Measurements from ENCODE around the gene IP6K2.

Gene IP6K2

DNA sequence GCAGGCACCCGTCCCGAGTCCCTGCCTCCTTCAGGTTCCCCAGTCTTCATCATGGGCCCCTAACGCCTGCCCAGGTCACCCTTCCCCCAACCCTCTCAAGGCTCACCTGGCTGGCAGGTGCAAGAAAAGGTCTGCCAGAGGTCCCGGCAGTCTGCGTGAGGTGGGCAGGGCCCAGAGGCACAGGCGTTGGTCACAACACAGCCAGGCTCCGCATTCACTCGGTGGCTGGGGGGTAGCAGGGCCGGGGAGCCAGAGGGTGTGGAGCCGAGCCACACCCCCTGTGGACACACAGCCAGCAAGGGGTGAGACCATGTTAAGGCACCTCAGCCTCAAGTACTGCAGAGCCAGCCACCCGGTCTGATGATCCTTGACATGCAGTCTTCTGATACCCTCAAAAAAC lies 65.2 kb downstream of the IP6K2 start:
- H3K4me3 ChIP-seq (replicated peaks; ENCODE audit: low read depth, low read length) = no peak overlapping the region
- TF ChIP-seq, protein P1, sequence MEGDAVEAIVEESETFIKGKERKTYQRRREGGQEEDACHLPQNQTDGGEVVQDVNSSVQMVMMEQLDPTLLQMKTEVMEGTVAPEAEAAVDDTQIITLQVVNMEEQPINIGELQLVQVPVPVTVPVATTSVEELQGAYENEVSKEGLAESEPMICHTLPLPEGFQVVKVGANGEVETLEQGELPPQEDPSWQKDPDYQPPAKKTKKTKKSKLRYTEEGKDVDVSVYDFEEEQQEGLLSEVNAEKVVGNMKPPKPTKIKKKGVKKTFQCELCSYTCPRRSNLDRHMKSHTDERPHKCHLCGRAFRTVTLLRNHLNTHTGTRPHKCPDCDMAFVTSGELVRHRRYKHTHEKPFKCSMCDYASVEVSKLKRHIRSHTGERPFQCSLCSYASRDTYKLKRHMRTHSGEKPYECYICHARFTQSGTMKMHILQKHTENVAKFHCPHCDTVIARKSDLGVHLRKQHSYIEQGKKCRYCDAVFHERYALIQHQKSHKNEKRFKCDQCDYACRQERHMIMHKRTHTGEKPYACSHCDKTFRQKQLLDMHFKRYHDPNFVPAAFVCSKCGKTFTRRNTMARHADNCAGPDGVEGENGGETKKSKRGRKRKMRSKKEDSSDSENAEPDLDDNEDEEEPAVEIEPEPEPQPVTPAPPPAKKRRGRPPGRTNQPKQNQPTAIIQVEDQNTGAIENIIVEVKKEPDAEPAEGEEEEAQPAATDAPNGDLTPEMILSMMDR (IDR thresholded peaks at IDR 0.05; ENCODE audit: low read depth, low read length, missing control alignments) = no peak
- no peak for DNase-seq (ENCODE audit: extremely low read depth, low read depth)

DNA sequence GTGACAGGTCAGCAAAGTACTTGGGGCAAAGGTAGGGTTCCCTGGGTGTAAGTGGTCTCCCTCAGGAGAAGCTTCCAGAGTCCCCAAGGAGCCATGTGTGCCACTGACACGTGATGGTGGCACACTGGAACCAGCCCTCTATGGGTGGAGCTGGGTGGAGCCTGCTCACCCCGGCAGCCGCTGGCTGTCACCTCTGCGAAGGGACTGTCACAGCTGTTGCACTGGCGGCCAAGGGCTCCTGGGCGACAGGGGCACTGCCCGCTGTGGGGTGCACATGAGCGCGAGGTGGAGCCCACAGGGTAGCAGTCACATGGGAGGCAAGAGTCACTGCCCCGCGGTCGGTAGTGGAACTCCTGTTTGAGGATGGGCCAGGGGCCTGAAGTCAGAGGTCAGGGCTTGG lies 66.3 kb downstream of the IP6K2 start:
- DNase-seq (ENCODE audit: extremely low read depth, low read depth) = no peak
- no peak overlapping the region for H3K4me3 ChIP-seq (replicated peaks; ENCODE audit: low read depth, low read length)
- TF ChIP-seq, protein P1 (IDR thresholded peaks at IDR 0.05; ENCODE audit: low read depth, low read length, missing control alignments) = no peak

DNA sequence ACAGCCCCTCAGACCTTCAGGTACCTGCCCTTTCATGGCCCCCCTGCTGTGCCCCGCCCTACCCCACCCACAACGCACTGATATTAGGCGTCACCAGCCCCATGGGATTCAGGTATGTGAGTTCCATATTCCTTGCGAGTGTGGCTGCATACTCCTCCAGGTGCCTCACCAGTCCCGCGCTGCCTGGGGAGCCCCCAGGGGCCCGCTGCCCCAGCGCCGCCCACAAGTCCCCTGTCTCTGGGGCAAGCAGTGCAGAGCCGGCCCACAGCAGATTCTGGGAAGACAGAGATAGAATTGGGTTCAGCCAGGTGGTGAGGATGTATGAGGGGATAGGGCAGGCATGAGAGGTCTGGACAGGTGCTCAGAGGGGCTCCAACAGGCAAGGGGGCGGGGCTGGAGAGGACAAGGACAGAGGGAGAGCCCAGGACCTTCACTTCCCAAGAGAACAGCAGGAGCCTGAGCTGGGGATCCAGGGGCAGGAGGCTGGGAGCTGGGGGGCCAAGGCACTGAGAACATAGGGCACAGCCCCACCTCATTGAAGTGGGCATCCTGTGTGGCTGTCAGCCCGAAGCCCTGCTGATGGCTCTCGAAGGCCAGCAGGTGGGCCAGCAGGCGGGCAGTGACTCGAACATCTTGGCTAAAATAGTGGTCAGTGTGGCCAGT lies 68.7 kb downstream of the IP6K2 start:
- TF ChIP-seq, protein P1 (IDR thresholded peaks at IDR 0.05; ENCODE audit: low read depth, low read length, missing control alignments) = no peak
- no peak for DNase-seq (ENCODE audit: extremely low read depth, low read depth)
- no peak overlapping the region for H3K4me3 ChIP-seq (replicated peaks; ENCODE audit: low read depth, low read length)

GRCh38 chr3:48647714-48648113 lies 69.3 kb downstream of the IP6K2 start:
- TF ChIP-seq, protein P1 (IDR thresholded peaks at IDR 0.05; ENCODE audit: low read depth, low read length, missing control alignments) = no peak
- no peak for DNase-seq (ENCODE audit: extremely low read depth, low read depth)
- H3K4me3 ChIP-seq (replicated peaks; ENCODE audit: low read depth, low read length) = no peak overlapping the region

GRCh38 chr3:48644898-48645760 lies 71.9 kb downstream of the IP6K2 start:
- no peak overlapping the region for H3K4me3 ChIP-seq (replicated peaks; ENCODE audit: low read depth, low read length)
- TF ChIP-seq, protein P1 (IDR thresholded peaks at IDR 0.05; ENCODE audit: low read depth, low read length, missing control alignments) = no peak
- no peak for DNase-seq (ENCODE audit: extremely low read depth, low read depth)

GRCh38 chr3:48642605-48643004 lies 74.4 kb downstream of the IP6K2 start:
- TF ChIP-seq, protein P1 (IDR thresholded peaks at IDR 0.05; ENCODE audit: low read depth, low read length, missing control alignments) = no peak
- no peak overlapping the region for H3K4me3 ChIP-seq (replicated peaks; ENCODE audit: low read depth, low read length)

More at GRCh38 chr3:48642605-48643004, 74.4 kb downstream of the IP6K2 start:
- no peak for DNase-seq (ENCODE audit: extremely low read depth, low read depth)
